Pancreas (tissue), 10 donors: ENCODE results near the gene PCDHGA9. TPM values are rescaled to one million over a fixed set of nuclear protein-coding genes. Genes with fewer than 3 reads are reported as not detected.
"Not testable (repeated sequence)": the region's sequence is repeated elsewhere in the genome, so short reads cannot be mapped to it uniquely, and the experiment has no call there.

Experiments used
- ATAC-seq, 4 donors: fragments of 200-7000 bp; cut with Tn5 transposase; one replicate each; pipeline versions ENCODE4 v1.8.0 to v1.9.1; 2020; ENCODE audit warnings: mild to moderate bottlenecking in 4 of 4, moderate library complexity in 4 of 4
- DNase-seq, 6 donors: peaks; one replicate each; pipeline ENCODE4 v3.0.0-alpha.2; 2020
- FAIRE-seq: peaks from 2 replicates; lab custom pipeline; 2012; peaks lifted over from hg19 to GRCh38; lab: Jason Lieb, UNC
- H3K27ac ChIP-seq, 4 donors: fragments of 200-600 bp; sonication (generic); 1 replicate in 3 of 4; 2 replicates in 1 of 4; pipeline versions ENCODE4 v1.5.0 to v1.8.0; 2020
- H3K27me3 ChIP-seq, 4 donors: fragments of 200-600 bp; one replicate each; pipeline ENCODE4 v1.8.0; 2021
- H3K36me3 ChIP-seq, 3 donors: fragments of 200-600 bp; sonication (generic) in 1 of 3; one replicate each; pipeline versions ENCODE4 v1.5.0 to v1.8.0; 2020 to 2021
- H3K4me1 ChIP-seq, 3 donors: fragments of 200-600 bp; one replicate each; pipeline ENCODE4 v1.8.0; 2021
- H3K4me3 ChIP-seq, 4 donors: fragments of 200-600 bp; sonication (generic) in 2 of 4; one replicate each; pipeline versions ENCODE4 v1.5.0 to v1.8.0; 2020 to 2021
- H3K9me3 ChIP-seq, 4 donors: fragments of 200-600 bp; one replicate each; pipeline ENCODE4 v1.8.0; 2021
- WGBS, 2 donors: extraction: QIAGEN DNeasy Blood & Tissue Kit; methylation state at CpG; one replicate each; pipeline ENCODE4 v1.1.7; 2013; 5-methylcytosine and 5-hydroxymethylcytosine counted together
- intact Hi-C, 3 donors: fragments of 100-400 bp; cut with DNase I; formaldehyde crosslinking; loops; one replicate each; pipeline versions ENCODE4 v1.11.1 to v1.14.2; 2022
- polyA plus RNA-seq, 2 donors: library from polyadenylated mRNA; stranded (reverse); fragments of 200-250 nt; gene quantifications; one replicate each; pipeline ENCODE4 v1.2.3, GENCODE V29; 2013
- total RNA-seq, 6 donors: library from RNA; stranded (reverse); fragmentation: NEBNext Ultra II Directional in 4 of 6; extraction: Animal tissue kit (Norgen Biotek cat#: 25700) in 4 of 6; gene quantifications; one replicate each; pipeline versions ENCODE4 v1.2.1 to v1.2.4, GENCODE V29; 2021 to 2023
- TF ChIP-seq, protein P1 (sequence below), 4 donors: fragments of 200-600 bp; sonication (generic) in 3 of 4; IDR thresholded peaks; one replicate each; pipeline versions ENCODE4 v1.5.0 to v1.8.0; 2021; ENCODE audit warnings: antibody characterized with exemption in 4 of 4
- donor health status: healthy with polysubstance abuse.
- donor health status: DM: no; HTN: no; CAD: no; lungs with moderate emphysema.
- donor health status: DM: no; HTN: no; CAD: no.
- donor health status: control.
- donor health status: control.
- donor health status: Bipolar disorder and iron deficiency.
- donor health status: DM: yes; HTN: yes; CAD: no.
- donor health status: DM: no; HTN: no; CAD: no.
- donor health status: DM: no; HTN: no; CAD: no.
- donor health status: DM: yes; HTN: yes; CAD: no.

Gene PCDHGA9
- total and polyA plus RNA-seq, 8 donors = 0.31 to 3.0 (median 2.0) TPM

GRCh38 chr5:141388661-141389060, 13.9 kb upstream of the PCDHGA9 start:
- H3K27ac ChIP-seq = no peak overlapping the region
- no peak for FAIRE-seq
- H3K27me3 ChIP-seq = no peaks in the 10 kb centered on the region
- H3K36me3 ChIP-seq = no peaks in the 10 kb centered on the region
- TF ChIP-seq, protein P1, sequence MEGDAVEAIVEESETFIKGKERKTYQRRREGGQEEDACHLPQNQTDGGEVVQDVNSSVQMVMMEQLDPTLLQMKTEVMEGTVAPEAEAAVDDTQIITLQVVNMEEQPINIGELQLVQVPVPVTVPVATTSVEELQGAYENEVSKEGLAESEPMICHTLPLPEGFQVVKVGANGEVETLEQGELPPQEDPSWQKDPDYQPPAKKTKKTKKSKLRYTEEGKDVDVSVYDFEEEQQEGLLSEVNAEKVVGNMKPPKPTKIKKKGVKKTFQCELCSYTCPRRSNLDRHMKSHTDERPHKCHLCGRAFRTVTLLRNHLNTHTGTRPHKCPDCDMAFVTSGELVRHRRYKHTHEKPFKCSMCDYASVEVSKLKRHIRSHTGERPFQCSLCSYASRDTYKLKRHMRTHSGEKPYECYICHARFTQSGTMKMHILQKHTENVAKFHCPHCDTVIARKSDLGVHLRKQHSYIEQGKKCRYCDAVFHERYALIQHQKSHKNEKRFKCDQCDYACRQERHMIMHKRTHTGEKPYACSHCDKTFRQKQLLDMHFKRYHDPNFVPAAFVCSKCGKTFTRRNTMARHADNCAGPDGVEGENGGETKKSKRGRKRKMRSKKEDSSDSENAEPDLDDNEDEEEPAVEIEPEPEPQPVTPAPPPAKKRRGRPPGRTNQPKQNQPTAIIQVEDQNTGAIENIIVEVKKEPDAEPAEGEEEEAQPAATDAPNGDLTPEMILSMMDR (IDR thresholded peaks at IDR 0.05) = no peak
- no peaks in the 10 kb centered on the region for H3K4me1 ChIP-seq
- peaks cover 0 to 44% (median 2%) of the 10 kb centered on the region in 4 donors for H3K9me3 ChIP-seq
- 33 to 36% methylated on average over 10 of the region's 10 CpGs for WGBS, 2 donors
- intact Hi-C loops = loop anchor here in 1 of 3 donors (10.0 kb wide), 1 partner anchor 234 kb away; the partner anchor contains the start of gene PCDHB6
- no peak for ATAC-seq
- no peak overlapping the region for H3K4me3 ChIP-seq
- DNase-seq = no peak

- peaks cover 0 to 40% (median 2%) of the 10 kb centered on the region in 4 donors for H3K9me3 ChIP-seq
- no peaks in the 10 kb centered on the region for H3K36me3 ChIP-seq
- no peak for FAIRE-seq
- intact Hi-C loops = loop anchor here in 1 of 3 donors (10.0 kb wide), 1 partner anchor 235 kb away; the partner anchor contains the start of gene PCDHB6
- H3K27ac ChIP-seq = no peak overlapping the region
- H3K27me3 ChIP-seq = no peaks in the 10 kb centered on the region
- TF ChIP-seq, protein P1 (IDR thresholded peaks at IDR 0.05) = no peak
- 26% methylated on average over 77 of the region's 77 CpGs for WGBS, 2 donors
- no peaks in the 10 kb centered on the region for H3K4me1 ChIP-seq
- DNase-seq = peak in 1 of 6 donors; percentile 26
- no peak overlapping the region for H3K4me3 ChIP-seq
- ATAC-seq = no peak
These were observed 13.2 kb upstream of the PCDHGA9 start for GRCh38 chr5:141389153-141390042.

DNA sequence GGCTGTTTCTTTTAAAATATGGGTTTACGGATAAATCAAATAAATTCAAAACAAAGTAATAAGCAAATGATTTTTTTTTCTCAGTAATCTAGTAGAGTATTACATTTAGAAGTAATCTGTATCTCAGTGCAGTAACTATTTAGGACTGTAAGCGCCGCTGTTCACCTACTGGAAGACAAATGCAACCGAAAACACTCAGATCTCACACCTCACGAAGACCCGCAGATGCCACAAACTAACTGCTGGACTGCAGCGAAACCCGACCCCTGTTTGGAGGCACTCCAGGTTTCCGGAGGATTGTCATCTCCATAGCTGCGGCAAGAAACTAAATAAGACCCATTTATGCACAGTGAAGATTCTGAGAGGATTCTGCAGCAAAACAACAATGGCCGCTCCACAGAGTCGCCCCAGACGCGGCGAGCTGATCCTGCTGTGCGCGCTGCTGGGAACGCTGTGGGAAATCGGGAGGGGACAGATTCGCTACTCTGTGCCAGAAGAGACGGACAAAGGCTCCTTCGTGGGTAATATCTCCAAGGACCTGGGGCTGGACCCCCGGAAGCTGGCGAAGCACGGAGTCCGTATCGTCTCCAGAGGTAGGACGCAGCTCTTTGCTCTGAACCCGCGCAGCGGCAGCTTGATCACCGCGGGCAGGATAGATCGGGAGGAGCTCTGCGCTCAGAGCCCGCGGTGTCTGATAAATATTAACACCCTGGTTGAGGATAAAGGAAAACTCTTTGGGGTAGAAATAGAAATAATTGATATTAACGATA, 10.0 kb upstream of the PCDHGA9 start, which contains the start of gene PCDHGA8:
Gene PCDHGA8, plus strand, starts transcription at position 205 of the 770 bp plus-strand sequence. Its CDS starts 181 bp downstream, at position 386.
- intact Hi-C loops = no loop called here
- no peaks in the 10 kb centered on the region for H3K27me3 ChIP-seq
- H3K9me3 ChIP-seq = peaks cover 0 to 34% (median 2%) of the 10 kb centered on the region in 4 donors
- FAIRE-seq = no peak
- H3K4me1 ChIP-seq = no peaks in the 10 kb centered on the region
- TF ChIP-seq, protein P1 (IDR thresholded peaks at IDR 0.05) = no peak
- H3K36me3 ChIP-seq = no peaks in the 10 kb centered on the region
- 26 to 28% methylated on average over 38 of the region's 38 CpGs for WGBS, 2 donors
- no peak within 1 kb of the TSS for H3K27ac ChIP-seq
- no peak within 1 kb of the TSS for H3K4me3 ChIP-seq
- no peak for ATAC-seq
- DNase-seq = peak in 1 of 6 donors; percentile 31

DNA sequence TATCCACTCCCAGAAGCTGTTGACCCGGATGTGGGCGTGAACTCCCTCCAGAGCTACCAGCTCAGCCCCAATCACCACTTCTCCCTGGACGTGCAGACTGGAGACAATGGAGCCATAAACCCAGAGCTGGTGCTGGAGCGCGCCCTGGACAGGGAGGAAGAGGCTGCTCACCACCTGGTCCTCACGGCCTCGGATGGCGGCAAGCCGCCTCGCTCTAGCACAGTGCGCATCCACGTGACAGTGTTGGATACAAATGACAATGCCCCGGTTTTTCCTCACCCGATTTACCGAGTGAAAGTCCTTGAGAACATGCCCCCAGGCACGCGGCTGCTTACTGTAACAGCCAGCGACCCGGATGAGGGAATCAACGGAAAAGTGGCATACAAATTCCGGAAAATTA, 9.3 kb upstream of the PCDHGA9 start:
- Histone ChIP-seq H3K27ac (no peak overlapping the region), H3K4me3 (no peak overlapping the region), H3K4me1 (no peaks in the 10 kb centered on the region), H3K9me3 (peaks cover 0 to 34% (median 2%) of the 10 kb centered on the region in 4 donors), H3K27me3 (no peaks in the 10 kb centered on the region), H3K36me3 (no peaks in the 10 kb centered on the region)
- ATAC-seq (no peak), DNase-seq (peak in 1 of 6 donors; percentile 23), FAIRE-seq (no peak)
- WGBS, 2 donors = 24 to 29% methylated on average over 21 of the region's 21 CpGs
- intact Hi-C loops = no loop called here
- TF ChIP-seq, protein P1 (IDR thresholded peaks at IDR 0.05) = no peak

DNA sequence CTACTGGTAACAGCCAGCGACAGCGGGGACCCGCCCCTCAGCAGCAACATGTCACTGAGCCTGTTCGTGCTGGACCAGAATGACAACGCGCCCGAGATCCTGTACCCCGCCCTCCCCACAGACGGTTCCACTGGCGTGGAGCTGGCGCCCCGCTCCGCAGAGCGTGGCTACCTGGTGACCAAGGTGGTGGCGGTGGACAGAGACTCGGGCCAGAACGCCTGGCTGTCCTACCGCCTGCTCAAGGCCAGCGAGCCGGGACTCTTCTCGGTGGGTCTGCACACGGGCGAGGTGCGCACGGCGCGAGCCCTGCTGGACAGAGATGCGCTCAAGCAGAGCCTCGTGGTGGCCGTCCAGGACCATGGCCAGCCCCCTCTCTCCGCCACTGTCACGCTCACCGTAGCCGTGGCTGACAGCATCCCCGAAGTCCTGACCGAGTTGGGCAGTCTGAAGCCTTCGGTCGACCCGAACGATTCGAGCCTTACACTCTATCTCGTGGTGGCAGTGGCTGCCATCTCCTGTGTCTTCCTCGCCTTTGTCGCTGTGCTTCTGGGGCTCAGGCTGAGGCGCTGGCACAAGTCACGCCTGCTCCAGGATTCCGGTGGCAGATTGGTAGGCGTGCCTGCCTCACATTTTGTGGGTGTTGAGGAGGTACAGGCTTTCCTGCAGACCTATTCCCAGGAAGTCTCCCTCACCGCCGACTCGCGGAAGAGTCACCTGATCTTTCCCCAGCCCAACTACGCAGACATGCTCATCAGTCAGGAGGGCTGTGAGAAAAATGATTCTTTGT, 8.0 kb upstream of the PCDHGA9 start:
- peak in 1 of 6 donors; percentile 27 for DNase-seq
- H3K27ac ChIP-seq, ATAC-seq, H3K36me3 ChIP-seq, H3K27me3 ChIP-seq, intact Hi-C loops, H3K4me3 ChIP-seq, FAIRE-seq, H3K4me1 ChIP-seq: not testable (repeated sequence)
- 22 to 25% methylated on average over 36 to 46 of the region's 53 CpGs for WGBS, 2 donors
- H3K9me3 ChIP-seq = peaks cover 0 to 24% (median 2%) of the 10 kb centered on the region in 4 donors
